NCI-H146 (cell line): ENCODE data around the gene L3MBTL3.

Experiments used
- DNase-seq: peaks from one replicate; lab custom pipeline; 2025; lab: John Stamatoyannopoulos, UW

L3MBTL3 gene

GRCh38 chr6:130027948-130028347, 9.6 kb downstream of the L3MBTL3 start:
- DNase-seq = no peak

- no peak for DNase-seq
Observed at GRCh38 chr6:130029163-130029562, 10.8 kb downstream of the L3MBTL3 start.

- DNase-seq = no peak
Observed at GRCh38 chr6:130032758-130033340, 14.5 kb downstream of the L3MBTL3 start.

GRCh38 chr6:130033949-130034348, 15.6 kb downstream of the L3MBTL3 start:
- DNase-seq = no peak

- DNase-seq = no peak
Observed at GRCh38 chr6:130034378-130035146, 16.2 kb downstream of the L3MBTL3 start.

GRCh38 chr6:130035211-130035610, 16.8 kb downstream of the L3MBTL3 start:
- no peak for DNase-seq

- no peak for DNase-seq
Observed at GRCh38 chr6:130037207-130037811, 18.9 kb downstream of the L3MBTL3 start.

- DNase-seq = no peak
Observed at GRCh38 chr6:130041594-130041993, 23.2 kb downstream of the L3MBTL3 start.

GRCh38 chr6:130043344-130043743, 25.0 kb downstream of the L3MBTL3 start:
- DNase-seq = no peak

GRCh38 chr6:130045622-130046021, 27.2 kb downstream of the L3MBTL3 start:
- no peak for DNase-seq

GRCh38 chr6:130046671-130047070, 28.3 kb downstream of the L3MBTL3 start:
- no peak for DNase-seq

GRCh38 chr6:130047088-130047995, 29.0 kb downstream of the L3MBTL3 start:
- DNase-seq = no peak

- no peak for DNase-seq
Observed at GRCh38 chr6:130050230-130050629, 31.8 kb downstream of the L3MBTL3 start.

- DNase-seq = no peak
Observed at GRCh38 chr6:130054725-130055124, 36.3 kb downstream of the L3MBTL3 start.

- no peak for DNase-seq
Observed at GRCh38 chr6:130055271-130055670, 36.9 kb downstream of the L3MBTL3 start.

GRCh38 chr6:130057495-130057894, 39.1 kb downstream of the L3MBTL3 start:
- DNase-seq = no peak

GRCh38 chr6:130063806-130064205, 45.4 kb downstream of the L3MBTL3 start:
- no peak for DNase-seq

GRCh38 chr6:130065609-130066156, 47.3 kb downstream of the L3MBTL3 start:
- DNase-seq = no peak

GRCh38 chr6:130069485-130069884, 51.1 kb downstream of the L3MBTL3 start:
- no peak for DNase-seq

GRCh38 chr6:130070326-130070725, 51.9 kb downstream of the L3MBTL3 start:
- DNase-seq = no peak

GRCh38 chr6:130070792-130071191, 52.4 kb downstream of the L3MBTL3 start:
- DNase-seq = peak; percentile 27

GRCh38 chr6:130075879-130076460, 57.6 kb downstream of the L3MBTL3 start:
- DNase-seq = no peak
